ENCODE measurements around the gene BICDL2.

- TF ChIP-seq CTCF (IDR thresholded peaks at IDR 0.05): no peak
- TF ChIP-seq EP300 (IDR thresholded peaks at IDR 0.05): no peak
- no peak for TF ChIP-seq POLR2A (IDR thresholded peaks at IDR 0.05)
Measured at GRCh38 chr16:2996298-2996697, 40.4 kb downstream of the BICDL2 start.

All from gastroesophageal sphincter (tissue), 3 donors.